IMR-90 (cell line): ENCODE results near the gene IRAK2. TPM values are rescaled to one million over a fixed set of nuclear protein-coding genes. Genes with fewer than 3 reads are reported as not detected.

Experiments used
- ATAC-seq: fragments of 200-7000 bp; cut with Tn5 transposase; 2 replicates; pipeline ENCODE4 v1.9.1; 2020; ENCODE audit warnings: low read depth, mild to moderate bottlenecking, moderate library complexity
- BruUV-seq: library from RNA; stranded (reverse); fragments of 400-500 nt; replicated peaks from 2 replicates; lab custom pipeline; 2021; lab: Mats Ljungman, UMichigan
- CTCF ChIA-PET: fragments of 300-600 bp; formaldehyde crosslinking; extraction: SDS; loops from one replicate; lab custom pipeline; 2021; ENCODE audit warnings: antibody characterized with exemption; lab: Yijun Ruan, JAX
- POLR2A ChIA-PET: fragments of 300-600 bp; sonication (Branson Sonifier 250); formaldehyde crosslinking; loops from one replicate; lab custom pipeline; 2022; ENCODE audit warnings: antibody characterized with exemption; ENCODE audit not compliant: unreplicated experiment; lab: Charles Lee
- DNase-seq: peaks from one replicate; pipeline ENCODE4 v3.0.0; 2013
- H2AFZ ChIP-seq: replicated peaks from 2 replicates; pipeline ENCODE3; 2013; ENCODE audit warnings: low read length, mild to moderate bottlenecking; ENCODE audit not compliant: poor library complexity
- H2AK5ac ChIP-seq: 2 replicates; pipeline ENCODE4 v1.6.1; 2013; ENCODE audit warnings: low read depth, low read length, inconsistent platforms
- H2AK9ac ChIP-seq: replicated peaks from 2 replicates; pipeline ENCODE3; 2013; ENCODE audit warnings: mild to moderate bottlenecking, low read depth, low read length, moderate library complexity; ENCODE audit not compliant: poor library complexity
- H2BK120ac ChIP-seq: 2 replicates; pipeline ENCODE4 v1.6.1; 2013; ENCODE audit warnings: low read depth, low read length, inconsistent platforms
- H2BK15ac ChIP-seq: 3 replicates; pipeline ENCODE4 v1.6.1; 2013; ENCODE audit warnings: low read depth, low read length, inconsistent platforms
- H2BK20ac ChIP-seq: 2 replicates; pipeline ENCODE4 v1.6.1; 2013; ENCODE audit warnings: low read depth, mild to moderate bottlenecking, inconsistent platforms, low read length, moderate library complexity
- H2BK5ac ChIP-seq: 2 replicates; pipeline ENCODE4 v1.6.1; 2013; ENCODE audit warnings: mild to moderate bottlenecking, low read depth, low read length, inconsistent platforms; ENCODE audit not compliant: poor library complexity, severe bottlenecking
- H3K14ac ChIP-seq: replicated peaks from 2 replicates; pipeline ENCODE4 v1.6.1; 2013; ENCODE audit warnings: low read depth, low read length, inconsistent platforms
- H3K18ac ChIP-seq: 2 replicates; pipeline ENCODE4 v1.6.1; 2013; ENCODE audit warnings: low read depth, low read length, control low read depth
- H3K23ac ChIP-seq: 2 replicates; pipeline ENCODE4 v1.6.1; 2013; ENCODE audit warnings: low read depth, low read length, inconsistent platforms
- H3K27ac ChIP-seq: 2 replicates; pipeline ENCODE4 v1.5.1; 2013; ENCODE audit warnings: mild to moderate bottlenecking, control low read depth, low read length; ENCODE audit not compliant: insufficient read depth
- H3K27me3 ChIP-seq: 2 replicates; pipeline ENCODE4 v1.6.1; 2013; ENCODE audit warnings: low read length; ENCODE audit not compliant: control insufficient read depth, insufficient read depth
- H3K36me3 ChIP-seq: 2 replicates; pipeline ENCODE4 v1.6.1; 2013; ENCODE audit warnings: low read length, mixed read lengths; ENCODE audit not compliant: control insufficient read depth, insufficient read depth
- H3K4ac ChIP-seq: 2 replicates; pipeline ENCODE4 v1.6.1; 2013; ENCODE audit warnings: low read depth, low read length, inconsistent platforms
- H3K4me1 ChIP-seq: 2 replicates; pipeline ENCODE4 v1.6.1; 2013; ENCODE audit warnings: low read length, mixed read lengths; ENCODE audit not compliant: control insufficient read depth, insufficient read depth
- H3K4me2 ChIP-seq: 2 replicates; pipeline ENCODE4 v1.6.1; 2013; ENCODE audit warnings: low read depth, mild to moderate bottlenecking, control low read depth, low read length, moderate library complexity
- H3K4me3 ChIP-seq: 2 replicates; pipeline ENCODE4 v1.5.1; 2013; ENCODE audit warnings: low read depth, mild to moderate bottlenecking, control low read depth, low read length, moderate library complexity; ENCODE audit not compliant: insufficient read depth
- H3K56ac ChIP-seq: 2 replicates; pipeline ENCODE4 v1.6.1; 2013; ENCODE audit warnings: low read length, inconsistent platforms; ENCODE audit not compliant: insufficient read depth; ENCODE audit errors: extremely low read depth
- H3K79me1 ChIP-seq, 2 experiments: 2 replicates each; pipeline ENCODE4 v1.6.1; 2013; ENCODE audit warnings: low read length in 2 of 2, inconsistent platforms in 1 of 2, low read depth in 1 of 2
- H3K9ac ChIP-seq: 2 replicates; pipeline ENCODE4 v1.6.1; 2013; ENCODE audit warnings: low read depth, low read length, control low read depth
- H3K9me1 ChIP-seq: 2 replicates; pipeline ENCODE4 v1.6.1; 2013; ENCODE audit warnings: low read length, inconsistent platforms; ENCODE audit not compliant: insufficient read depth
- H3K9me3 ChIP-seq: 2 replicates; pipeline ENCODE4 v1.6.1; 2013; ENCODE audit warnings: low read length; ENCODE audit not compliant: control insufficient read depth, insufficient read depth
- H4K20me1 ChIP-seq: 2 replicates; pipeline ENCODE4 v1.6.1; 2013; ENCODE audit warnings: low read length, inconsistent platforms; ENCODE audit not compliant: insufficient read depth
- H4K5ac ChIP-seq: 2 replicates; pipeline ENCODE4 v1.6.1; 2013; ENCODE audit warnings: mild to moderate bottlenecking, low read depth, low read length, control low read depth
- H4K8ac ChIP-seq, 2 experiments: 2 replicates each; pipeline ENCODE4 v1.6.1; 2013; ENCODE audit warnings: low read depth in 2 of 2, low read length in 2 of 2, control low read depth in 1 of 2, inconsistent platforms in 1 of 2
- H4K91ac ChIP-seq: 2 replicates; pipeline ENCODE4 v1.6.1; 2013; ENCODE audit warnings: low read depth, low read length, inconsistent platforms; ENCODE audit not compliant: insufficient read depth
- BHLHE40 ChIP-seq: fragments of 150-350 bp; IDR thresholded peaks from 2 replicates; pipeline ENCODE4 v1.6.1; 2016; ENCODE audit warnings: mild to moderate bottlenecking, low read depth, low read length
- CEBPB ChIP-seq: IDR thresholded peaks from 2 replicates; pipeline ENCODE4 v1.6.1; 2012; ENCODE audit warnings: low read depth, low read length, improper control_type of control experiment
- RAD21 ChIP-seq: IDR thresholded peaks from 2 replicates; pipeline ENCODE4 v1.6.1; 2012; ENCODE audit warnings: low read length, improper control_type of control experiment
- WGBS, 2 experiments: methylation state at CpG; one replicate each; pipeline versions ENCODE4 v1.1.5 to v1.1.7; 2013; ENCODE audit warnings: missing lambda C conversion rate in 2 of 2; ENCODE audit not compliant: insufficient read length in 1 of 2; ENCODE audit errors: extremely low coverage in 2 of 2; 5-methylcytosine and 5-hydroxymethylcytosine counted together
- dilution Hi-C: fragments of 300-500 bp; cut with HindIII; formaldehyde crosslinking; loops from one replicate; pipeline ENCODE4 v1.14.3; 2018; ENCODE audit warnings: low sequenced_read_pairs; ENCODE audit not compliant: unreplicated experiment
- in situ Hi-C: fragments of 300-500 bp; cut with MboI; formaldehyde crosslinking; loops from 3 replicates; pipeline ENCODE4 v1.14.3; 2019; ENCODE audit warnings: low sequenced_read_pairs, inconsistent platforms, mixed read lengths
- intact Hi-C: fragments of 100-400 bp; cut with micrococcal nuclease; formaldehyde crosslinking; loops from 2 replicates; pipeline ENCODE4 v1.10.0; 2022
- polyA plus RNA-seq, 3 experiments: library from polyadenylated mRNA; depleted of rRNA; stranded (reverse); fragments of >200 nt; gene quantifications; 2 replicates each; pipeline ENCODE4 v1.2.3, GENCODE V29; 2012; ENCODE audit warnings: low replicate concordance in 1 of 3
- total RNA-seq: library from RNA; depleted of rRNA; stranded (reverse); fragments of >200 nt; gene quantifications from 2 replicates; pipeline ENCODE4 v1.2.3, GENCODE V29; 2012

IRAK2 gene
- total and polyA plus RNA-seq, 2 of the 4 experiments (the other 2 are of a cell fraction): 6.9 to 8.1 TPM

DNA sequence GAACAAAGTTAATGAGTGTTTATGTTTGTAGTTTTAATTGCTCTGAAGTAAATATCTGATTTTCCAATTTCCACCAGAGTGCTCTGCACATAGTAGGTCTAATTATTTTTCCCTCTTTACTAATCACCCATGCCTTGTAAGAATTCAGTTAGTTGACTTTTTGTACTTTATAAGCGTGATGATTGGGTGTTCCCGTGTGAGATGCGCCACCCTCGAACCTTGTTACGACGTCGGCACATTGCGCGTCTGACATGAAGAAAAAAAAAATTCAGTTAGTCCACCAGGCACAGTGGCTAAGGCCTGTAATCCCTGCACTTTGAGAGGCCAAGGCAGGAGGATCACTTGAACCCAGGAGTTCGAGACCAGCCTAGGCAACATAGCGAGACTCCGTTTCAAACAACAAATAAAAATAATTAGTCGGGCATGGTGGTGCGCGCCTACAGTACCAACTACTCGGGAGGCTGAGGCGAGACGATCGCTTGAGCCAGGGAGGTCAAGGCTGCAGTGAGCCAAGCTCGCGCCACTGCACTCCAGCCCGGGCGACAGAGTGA is 23.6 kb upstream of the IRAK2 start (continued):
- no peak for TF ChIP-seq BHLHE40

GRCh38 chr3:10142707-10143560 is 21.8 kb upstream of the IRAK2 start:
- WGBS, 2 experiments: 91% methylated on average over 19 of the region's 29 CpGs; no CpG with 5 or more reads in 1 of the 2 experiments
- Histone ChIP-seq H3K9me3 (no peaks in the 10 kb centered on the region), H3K9me1 (peaks cover 7% of the 10 kb centered on the region; the same call in 1 of the 2 replicates), H3K4me3 (peak overlapping the region; percentile 71), H3K23ac (peak overlapping the region; percentile 71), H3K14ac (peak overlapping the region; percentile 85), H2AFZ (peak overlapping the region; percentile 26), H2AK9ac (peak overlapping the region; percentile 77), H4K8ac (0 out of 4 replicates have a peak overlapping the region, but pooled peaks of 1 of the 2 experiments have one; percentile 28), H3K79me1 (peaks cover 11 to 42% of the 10 kb centered on the region in 2 experiments; a peak in 3 of 4 replicates), H3K4ac (peak overlapping the region; percentile 47), H2BK15ac (no peak overlapping the region), H3K9ac (no peak overlapping the region), H4K5ac (no peak overlapping the region), H2AK5ac (peak overlapping the region; percentile 29; the same call in 1 of the 2 replicates), H3K4me1 (peaks cover 7% of the 10 kb centered on the region), H4K91ac (no peak overlapping the region), H3K27me3 (no peaks in the 10 kb centered on the region), H2BK120ac (no peak overlapping the region), H3K18ac (no peak overlapping the region), H3K27ac (no peak overlapping the region), H3K56ac (no peak overlapping the region), H3K4me2 (peak overlapping the region; percentile 81), H4K20me1 (peaks cover 30% of the 10 kb centered on the region), H3K36me3 (peaks cover 16% of the 10 kb centered on the region), H2BK5ac (peak overlapping the region; percentile 1), H2BK20ac (no peak overlapping the region)
- ChIA-PET POLR2A (no interaction called here), CTCF (no interaction called here)
- dilution Hi-C loops: no loop called here
- intact Hi-C loops: loop anchor here (10.0 kb wide), 1 partner anchor 158 kb away; the partner anchor contains the start of gene EMC3
- BruUV-seq: no TSS peak
- in situ Hi-C loops: no loop called here
- DNase-seq (no peak), ATAC-seq (no peak)
- no peak for TF ChIP-seq RAD21
- peak; percentile 54 for TF ChIP-seq CEBPB
